Stimulated activated CD8-positive, alpha-beta memory T cell treated with anti-CD3 and anti-CD28 coated beads, Interleukin-4, amount 100 ng/mL, for 4 hours (primary cell): ENCODE measurements around the gene ZFYVE27.

ENCODE experiments used
- DNase-seq, 2 donors: peaks; one replicate each; pipeline ENCODE4 v3.0.0-alpha.2; 2020; ENCODE audit warnings: low read depth in 2 of 2, low spot score in 1 of 2

Gene ZFYVE27

DNA sequence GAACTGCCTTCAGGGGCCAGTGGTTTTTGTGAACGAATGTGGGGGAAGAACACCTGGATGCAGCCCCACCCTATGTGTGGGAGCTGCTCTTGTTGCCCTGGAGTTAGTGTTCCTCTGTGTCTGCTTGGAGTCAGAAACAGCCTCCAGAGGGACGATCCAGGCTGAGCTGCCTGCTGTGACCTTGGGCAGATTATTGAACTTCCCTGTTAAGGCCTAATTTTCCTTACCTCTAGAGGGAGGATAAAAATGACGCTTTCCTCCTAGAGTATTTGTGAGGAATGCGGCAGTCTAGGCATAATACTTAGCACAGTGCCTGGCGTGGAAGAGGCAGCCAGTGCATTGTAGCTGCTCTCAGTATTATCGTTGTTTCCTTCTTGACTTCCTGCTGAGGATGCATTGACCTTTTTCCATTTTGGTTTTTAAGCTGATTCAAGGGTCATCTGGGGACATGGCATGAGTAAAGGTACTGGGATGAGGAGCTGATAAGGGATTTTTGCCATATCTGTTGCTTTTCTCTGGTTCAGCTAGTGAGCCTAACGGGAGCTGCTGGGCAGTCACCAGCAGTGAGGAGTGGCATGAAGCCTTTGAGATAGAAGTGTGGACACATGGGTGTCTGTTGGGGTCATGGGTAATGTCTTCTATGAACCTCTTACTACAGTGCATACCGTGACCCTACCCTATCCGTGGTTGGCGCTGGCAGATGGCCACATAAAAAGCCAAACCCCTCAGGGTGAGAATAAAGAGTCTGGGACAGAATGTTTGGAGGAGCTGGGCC is 6.4 kb downstream of the ZFYVE27 start:
- DNase-seq = no peak

GRCh38 chr10:97744405-97745035 is 7.6 kb downstream of the ZFYVE27 start:
- DNase-seq = no peak

DNA sequence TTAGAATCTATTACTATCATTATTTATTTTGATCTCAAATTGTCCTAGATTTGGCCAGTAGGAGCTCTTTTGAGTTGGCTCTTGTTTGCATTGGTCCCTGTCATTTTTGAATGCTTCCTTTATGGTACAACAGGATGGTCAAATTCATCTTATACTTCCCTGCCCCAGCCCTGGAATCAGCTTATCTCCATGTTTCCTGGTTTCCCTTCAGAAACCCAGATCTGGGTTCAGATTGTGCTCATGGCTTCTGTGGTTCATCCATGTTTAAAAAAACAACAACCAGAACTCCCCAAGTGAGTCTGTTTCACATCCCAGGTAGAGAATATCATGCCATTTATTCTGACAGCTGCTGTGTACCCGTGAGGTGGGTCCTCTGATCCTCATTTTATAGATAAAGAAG is 10.6 kb downstream of the ZFYVE27 start:
- DNase-seq = no peak

DNA sequence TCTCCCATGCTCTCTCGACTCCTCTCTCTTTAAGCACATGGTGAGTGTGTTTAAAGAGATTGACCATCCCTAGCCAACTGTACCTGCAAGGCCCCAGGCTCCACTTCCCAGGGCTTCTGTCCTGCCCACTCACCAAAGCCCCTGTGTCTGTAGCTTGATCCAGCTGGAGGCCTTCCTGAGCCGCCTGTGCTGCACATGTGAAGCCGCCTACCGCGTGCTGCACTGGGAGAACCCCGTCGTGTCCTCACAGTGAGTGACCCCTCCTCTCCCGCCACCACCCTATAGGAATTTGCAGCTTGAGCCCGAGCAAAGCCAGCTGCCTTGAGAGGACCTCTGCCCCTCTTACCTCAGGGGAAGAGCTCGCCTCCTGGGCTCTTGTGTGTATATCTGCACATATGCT is 11.2 kb downstream of the ZFYVE27 start:
- DNase-seq = no peak

- DNase-seq = no peak
Observed at GRCh38 chr10:97752956-97753355, 16.0 kb downstream of the ZFYVE27 start.

GRCh38 chr10:97754726-97755125 is 17.8 kb downstream of the ZFYVE27 start:
- DNase-seq = no peak

- DNase-seq = no peak
Observed at GRCh38 chr10:97755718-97756117, 18.8 kb downstream of the ZFYVE27 start.

DNA sequence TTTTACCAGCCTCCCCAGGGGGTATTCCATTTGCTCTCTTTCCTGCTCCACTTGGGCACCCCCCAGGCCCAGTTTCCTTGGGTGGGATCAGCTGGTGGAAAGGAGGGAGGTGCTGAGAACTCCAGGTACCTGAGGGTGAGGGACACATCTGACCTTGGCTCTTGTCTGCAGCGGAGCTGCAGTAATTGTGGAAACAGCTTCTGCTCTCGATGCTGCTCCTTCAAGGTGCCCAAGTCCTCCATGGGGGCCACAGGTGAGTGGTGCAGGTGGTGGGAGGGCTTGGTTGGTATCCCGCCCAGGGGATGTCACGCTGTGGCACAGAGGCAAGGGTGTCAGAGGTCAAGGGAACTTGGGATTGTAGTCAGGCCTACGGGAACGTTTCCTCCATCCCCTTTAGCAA is 20.5 kb downstream of the ZFYVE27 start:
- DNase-seq = no peak

GRCh38 chr10:97759158-97759887 is 22.4 kb downstream of the ZFYVE27 start:
- DNase-seq = peak; percentile 6 to 18

DNA sequence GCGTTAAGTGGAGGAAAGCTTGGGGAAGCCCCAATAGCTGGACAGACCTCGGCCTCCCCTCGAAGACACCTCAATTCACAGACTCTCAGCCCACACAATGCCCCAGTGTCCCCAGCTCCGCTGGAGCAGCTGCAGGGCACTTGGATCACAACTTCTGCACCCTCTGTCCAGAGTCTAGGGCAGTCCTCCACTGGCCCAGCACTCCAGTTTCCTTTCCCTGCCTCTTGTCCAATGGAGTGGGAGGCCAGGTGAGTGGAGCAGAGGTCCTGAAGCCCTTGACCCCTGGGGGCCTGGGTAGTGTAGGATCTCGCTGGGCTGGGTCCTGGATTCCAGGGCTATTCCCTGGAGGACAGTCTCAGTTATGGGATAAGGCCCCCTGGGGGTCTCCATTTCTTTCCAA is 23.0 kb downstream of the ZFYVE27 start:
- no peak for DNase-seq

- no peak for DNase-seq
Observed at GRCh38 chr10:97760461-97761257, 23.7 kb downstream of the ZFYVE27 start.

DNA sequence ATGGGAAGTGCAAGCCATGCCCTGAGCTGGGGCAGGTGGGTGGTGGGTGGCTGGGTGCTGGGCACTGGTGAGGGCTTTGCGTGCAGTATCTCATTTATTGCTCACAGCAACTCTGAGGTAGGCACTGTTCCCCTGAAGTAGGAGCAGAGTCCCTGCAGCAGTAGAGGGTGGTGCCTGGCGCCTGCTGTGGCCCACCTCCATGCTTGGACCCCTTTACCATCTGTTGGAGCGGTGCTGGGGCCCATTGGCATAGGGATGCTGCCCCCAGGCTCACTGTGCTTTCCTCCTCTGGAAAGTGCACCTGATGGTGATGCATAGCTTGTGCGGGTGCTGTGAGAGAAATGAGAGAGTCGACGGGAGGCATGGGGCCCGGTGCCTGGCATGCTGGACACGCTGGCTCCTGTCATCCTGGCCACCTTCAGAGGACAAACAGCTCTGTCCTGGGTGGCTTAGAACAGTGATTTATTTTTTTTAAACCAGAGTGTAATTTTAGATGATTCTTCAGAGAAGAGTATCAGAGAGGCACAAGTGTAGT is 24.5 kb downstream of the ZFYVE27 start:
- no peak for DNase-seq

DNA sequence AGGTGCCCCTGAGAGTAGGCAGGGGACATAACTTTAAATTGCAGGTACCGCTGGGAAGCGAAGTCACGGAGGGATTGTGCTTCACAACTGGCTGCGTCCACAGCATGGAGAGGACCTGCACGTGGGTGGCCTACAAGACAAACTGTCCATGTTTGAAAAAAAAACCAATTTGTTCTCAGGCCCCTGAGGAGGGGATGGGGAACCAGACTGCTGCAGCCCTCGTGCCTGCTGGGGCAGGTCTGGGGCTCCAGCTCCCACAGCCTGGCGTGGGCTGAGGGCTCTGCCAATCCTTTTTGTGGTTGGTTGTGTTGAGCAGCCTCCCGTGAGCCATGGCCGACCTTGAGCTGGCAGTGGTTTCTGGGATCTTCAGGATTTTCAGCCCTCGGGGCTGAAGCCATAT is 25.1 kb downstream of the ZFYVE27 start:
- no peak for DNase-seq

GRCh38 chr10:97762816-97763215 is 25.9 kb downstream of the ZFYVE27 start:
- no peak for DNase-seq

DNA sequence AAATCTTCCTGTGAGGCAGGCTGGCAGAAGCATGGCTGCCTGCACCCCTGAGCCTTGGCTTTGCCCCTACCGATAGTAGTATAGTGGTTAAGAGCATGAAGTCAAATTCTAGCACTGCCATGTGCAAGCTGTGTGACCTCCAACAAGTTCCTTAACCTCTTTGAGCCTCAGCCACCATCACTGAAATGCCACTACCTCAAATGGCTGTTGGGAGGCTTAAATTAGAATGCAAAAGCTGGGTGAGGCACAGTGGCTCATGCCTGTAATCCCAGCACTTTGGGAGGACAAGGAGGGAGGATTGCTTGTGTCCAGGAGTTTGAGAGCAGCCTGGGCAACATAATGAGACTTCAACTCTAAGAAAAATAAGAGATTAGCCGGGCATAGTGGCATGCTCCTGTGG is 26.5 kb downstream of the ZFYVE27 start:
- DNase-seq = no peak

DNA sequence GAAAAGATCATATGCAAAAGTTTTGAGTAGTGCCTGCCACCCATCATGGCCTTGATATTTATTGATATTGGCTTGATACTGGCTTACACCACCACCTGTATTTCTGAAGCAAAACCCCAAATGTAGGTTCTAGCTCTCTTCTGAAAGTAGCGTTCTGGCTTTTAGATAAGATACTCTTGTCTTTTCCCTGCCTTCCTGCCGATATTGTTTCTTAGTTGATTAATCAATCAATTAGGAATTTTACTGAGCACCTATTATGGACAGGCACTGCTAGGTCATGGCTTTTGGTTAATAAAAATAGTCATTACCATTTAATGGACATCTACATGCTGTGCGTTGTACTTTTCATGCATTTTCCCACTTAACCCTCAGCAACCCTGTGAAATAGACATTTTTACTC is 27.0 kb downstream of the ZFYVE27 start:
- DNase-seq = no peak

GRCh38 chr10:97764519-97764931 is 27.6 kb downstream of the ZFYVE27 start:
- no peak for DNase-seq

DNA sequence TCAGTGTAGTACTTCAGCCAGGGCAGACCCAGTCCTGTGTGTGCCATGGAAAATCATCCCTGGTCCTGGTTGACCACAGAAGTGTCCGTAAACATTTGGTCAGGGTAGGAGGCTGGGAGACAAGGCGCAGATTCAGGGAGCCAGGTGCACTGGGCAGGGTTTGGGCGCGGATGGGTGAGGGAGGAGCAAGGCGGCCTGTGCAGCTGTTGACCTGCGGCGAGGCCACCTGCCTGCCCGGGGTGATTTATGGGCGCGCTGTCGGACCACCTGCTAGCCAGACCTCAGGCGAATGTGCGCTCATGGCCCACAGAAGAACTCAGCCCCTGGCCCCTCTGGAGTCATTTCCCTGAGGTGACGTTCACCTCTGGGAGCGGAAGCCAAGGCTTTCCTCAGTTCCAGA is 28.3 kb downstream of the ZFYVE27 start:
- DNase-seq = no peak

DNA sequence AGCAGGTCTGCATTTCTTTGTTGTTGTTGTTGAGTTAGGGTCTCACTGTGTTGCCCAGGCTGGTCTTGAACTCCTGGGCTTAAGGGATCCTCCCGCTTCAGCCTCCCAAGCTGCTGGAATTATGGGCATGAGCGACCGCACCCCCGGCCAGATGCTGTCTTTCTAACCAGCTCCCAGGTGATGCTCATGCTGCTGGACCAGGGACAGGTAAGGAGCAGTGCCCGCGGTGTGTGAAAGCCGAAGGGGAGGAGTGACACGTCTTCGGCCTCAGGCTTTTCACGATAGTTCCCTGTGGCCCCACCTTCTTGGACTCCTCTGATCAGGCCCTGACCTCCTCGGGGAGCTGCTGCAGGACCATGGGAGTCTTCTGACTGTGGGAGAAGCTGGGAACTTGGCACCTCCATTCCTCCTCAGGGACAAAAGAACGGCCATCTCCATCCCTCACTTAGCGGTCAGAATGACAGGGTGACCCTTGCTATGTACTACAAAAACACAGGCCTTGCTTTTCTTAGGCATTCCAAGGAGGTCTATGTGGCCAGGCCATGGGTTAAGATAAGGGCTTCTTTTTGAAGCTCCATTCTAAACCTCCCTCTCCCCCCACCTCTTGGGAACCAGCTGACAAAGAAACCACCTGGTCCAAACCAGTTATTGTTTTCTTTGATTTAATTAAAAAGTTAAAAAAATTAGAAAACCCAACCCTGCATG is 29.3 kb downstream of the ZFYVE27 start:
- DNase-seq = no peak
